Thyroid gland (tissue), 4 donors: Measurements from ENCODE around the gene SMARCA4. TPM values are rescaled to one million over a fixed set of nuclear protein-coding genes. Genes with fewer than 3 reads are reported as not detected.

ENCODE experiments used
- DNase-seq, 2 donors: peaks; one replicate each; pipeline ENCODE4 v3.0.0-alpha.2; 2019
- H3K27ac ChIP-seq, 3 donors: fragments of 200-600 bp; sonication (generic); 1 replicate in 2 of 3; 2 replicates in 1 of 3; pipeline ENCODE4 v1.5.1; 2016 to 2019; ENCODE audit warnings: mild to moderate bottlenecking in 1 of 3, moderate library complexity in 1 of 3
- H3K27me3 ChIP-seq: fragments of 200-600 bp; sonication (generic); one replicate; pipeline ENCODE4 v1.5.1; 2019
- H3K36me3 ChIP-seq, 2 donors: fragments of 200-600 bp; sonication (generic); one replicate each; pipeline ENCODE4 v1.5.1; 2016 to 2019
- H3K4me1 ChIP-seq, 2 donors: fragments of 200-600 bp; sonication (generic); one replicate each; pipeline ENCODE4 v1.5.1; 2017 to 2019
- H3K4me3 ChIP-seq, 3 donors: fragments of 200-600 bp; sonication (generic); replicated peaks in 1 of 3; 1 replicate in 2 of 3; 2 replicates in 1 of 3; pipeline ENCODE4 v1.5.1; 2016; ENCODE audit warnings: mild to moderate bottlenecking in 1 of 3
- H3K9me3 ChIP-seq: fragments of 200-600 bp; sonication (generic); one replicate; pipeline ENCODE4 v1.5.1; 2017
- CTCF ChIP-seq, 6 experiments: fragments of 200-600 bp in 3 of 6; fragments of 450-650 bp in 3 of 6; sonication (generic) in 3 of 6; IDR thresholded peaks; one replicate each; pipeline ENCODE4 v1.5.1; 2016 to 2019; ENCODE audit warnings: antibody characterized with exemption in 6 of 6, mild to moderate bottlenecking in 2 of 6, inconsistent platforms in 1 of 6, moderate library complexity in 1 of 6
- POLR2A ChIP-seq, 2 donors: fragments of 450-650 bp; IDR thresholded peaks; one replicate each; pipeline ENCODE4 v1.6.1; 2017; ENCODE audit warnings: antibody characterized with exemption in 2 of 2, mild to moderate bottlenecking in 2 of 2, moderate library complexity in 1 of 2
- WGBS, 2 donors: methylation state at CpG; one replicate each; pipeline ENCODE4 v1.1.5; 2017; 5-methylcytosine and 5-hydroxymethylcytosine counted together
- intact Hi-C: fragments of 100-400 bp; cut with DNase I; formaldehyde crosslinking; loops from one replicate; pipeline ENCODE4 v1.15.1; 2023
- total RNA-seq, 4 donors: library from RNA; depleted of rRNA; stranded (reverse); fragments of >200 nt; gene quantifications; one replicate each; pipeline ENCODE4 v1.2.3, GENCODE V29; 2016

Gene SMARCA4
- total RNA-seq, 4 donors from 2014 or later, result 49.4 to 108 (median 89.0) TPM

GRCh38 chr19:11023016-11023415 is 62.2 kb downstream of the SMARCA4 start:
- H3K36me3 ChIP-seq, result peaks cover 81 to 85% of the 10 kb centered on the region in 2 donors
- TF ChIP-seq POLR2A (IDR thresholded peaks at IDR 0.05) (no peak), CTCF (IDR thresholded peaks at IDR 0.05) (no peak)

GRCh38 chr19:11023710-11024109 is 62.9 kb downstream of the SMARCA4 start:
- intact Hi-C loops, result no loop called here
- Histone ChIP-seq H3K4me3 (no peak overlapping the region), H3K9me3 (no peaks in the 10 kb centered on the region), H3K27me3 (no peaks in the 10 kb centered on the region), H3K36me3 (peaks cover 84 to 87% of the 10 kb centered on the region in 2 donors), H3K27ac (no peak overlapping the region), H3K4me1 (no peaks in the 10 kb centered on the region)
- no peak for DNase-seq
- TF ChIP-seq CTCF (IDR thresholded peaks at IDR 0.05), result no peak
- TF ChIP-seq POLR2A (IDR thresholded peaks at IDR 0.05), result no peak
- 98 to 100% methylated on average over 2 to 6 of the region's 7 CpGs for WGBS, 2 donors

More at GRCh38 chr19:11023016-11023415, 62.2 kb downstream of the SMARCA4 start:
- H3K27me3 ChIP-seq, result no peaks in the 10 kb centered on the region
- 94 to 98% methylated on average over 6 to 10 of the region's 11 CpGs for WGBS, 2 donors
- H3K4me1 ChIP-seq, result no peaks in the 10 kb centered on the region
- intact Hi-C loops, result no loop called here
- DNase-seq, result no peak
- no peaks in the 10 kb centered on the region for H3K9me3 ChIP-seq
- H3K27ac ChIP-seq, result no peak overlapping the region
- no peak overlapping the region for H3K4me3 ChIP-seq

GRCh38 chr19:11024259-11024658 is 63.4 kb downstream of the SMARCA4 start:
- intact Hi-C loops, result no loop called here
- no peak for TF ChIP-seq POLR2A (IDR thresholded peaks at IDR 0.05)
- no peak for DNase-seq
- no peak overlapping the region for H3K4me3 ChIP-seq
- 93 to 98% methylated on average over 6 of the region's 13 CpGs for WGBS, 2 donors
- H3K27ac ChIP-seq, result no peak overlapping the region
- H3K9me3 ChIP-seq, result no peaks in the 10 kb centered on the region
- H3K36me3 ChIP-seq, result peaks cover 82 to 87% of the 10 kb centered on the region in 2 donors
- H3K27me3 ChIP-seq, result no peaks in the 10 kb centered on the region
- H3K4me1 ChIP-seq, result no peaks in the 10 kb centered on the region

- no peak for DNase-seq
Measured at GRCh38 chr19:11025006-11025405, 64.2 kb downstream of the SMARCA4 start.

GRCh38 chr19:11025445-11025844 is 64.6 kb downstream of the SMARCA4 start:
- 90 to 92% methylated on average over 18 of the region's 18 CpGs for WGBS, 2 donors
- H3K4me1 ChIP-seq, result no peaks in the 10 kb centered on the region
- no peak overlapping the region for H3K27ac ChIP-seq
- DNase-seq, result no peak
- H3K4me3 ChIP-seq, result no peak overlapping the region
- intact Hi-C loops, result no loop called here
- peaks cover 73 to 86% of the 10 kb centered on the region in 2 donors for H3K36me3 ChIP-seq
- H3K27me3 ChIP-seq, result no peaks in the 10 kb centered on the region
- no peaks in the 10 kb centered on the region for H3K9me3 ChIP-seq
- TF ChIP-seq CTCF (IDR thresholded peaks at IDR 0.05) (no peak), POLR2A (IDR thresholded peaks at IDR 0.05) (no peak)

More at GRCh38 chr19:11025006-11025405, 64.2 kb downstream of the SMARCA4 start:
- Histone ChIP-seq H3K4me1 (no peaks in the 10 kb centered on the region), H3K36me3 (peaks cover 74 to 83% of the 10 kb centered on the region in 2 donors), H3K27ac (no peak overlapping the region), H3K4me3 (no peak overlapping the region), H3K9me3 (no peaks in the 10 kb centered on the region), H3K27me3 (no peaks in the 10 kb centered on the region)
- WGBS, 2 donors, result 88 to 90% methylated on average over 6 of the region's 6 CpGs
- intact Hi-C loops, result no loop called here
- no peak for TF ChIP-seq POLR2A (IDR thresholded peaks at IDR 0.05)
- TF ChIP-seq CTCF (IDR thresholded peaks at IDR 0.05), result no peak

GRCh38 chr19:11025997-11026396 is 65.2 kb downstream of the SMARCA4 start:
- no peak for DNase-seq
- H3K9me3 ChIP-seq, result no peaks in the 10 kb centered on the region
- intact Hi-C loops, result no loop called here
- no peak overlapping the region for H3K27ac ChIP-seq
- no peaks in the 10 kb centered on the region for H3K4me1 ChIP-seq
- no peak for TF ChIP-seq CTCF (IDR thresholded peaks at IDR 0.05)
- no peak for TF ChIP-seq POLR2A (IDR thresholded peaks at IDR 0.05)
- H3K4me3 ChIP-seq, result no peak overlapping the region
- H3K27me3 ChIP-seq, result no peaks in the 10 kb centered on the region
- H3K36me3 ChIP-seq, result peaks cover 78 to 89% of the 10 kb centered on the region in 2 donors
- WGBS, 2 donors, result 89 to 92% methylated on average over 16 of the region's 16 CpGs
